GM23338 (cell line): ENCODE results near the gene RSU1. TPM values are rescaled to one million over a fixed set of nuclear protein-coding genes. Genes with fewer than 3 reads are reported as not detected.

ENCODE experiments used
- ATAC-seq: fragments of 200-7000 bp; cut with Tn5 transposase; 3 replicates; pipeline ENCODE4 v1.9.1; 2020
- DNase-seq: peaks from one replicate; pipeline ENCODE4 v3.0.0-alpha.2; 2015; ENCODE audit warnings: low spot score
- H2AFZ ChIP-seq: fragments of 200-600 bp; sonication (generic); 2 replicates; pipeline ENCODE4 v1.8.0; 2016; ENCODE audit warnings: antibody characterized with exemption, mild to moderate bottlenecking, moderate library complexity
- H3F3A ChIP-seq: fragments of 200-600 bp; sonication (generic); replicated peaks from 2 replicates; pipeline ENCODE4 v1.8.0; 2017; ENCODE audit warnings: antibody characterized with exemption, mixed run types, low read depth
- H3K27ac ChIP-seq: fragments of 200-600 bp; sonication (generic); 2 replicates; pipeline ENCODE4 v1.6.1; 2016; ENCODE audit warnings: low read depth
- H3K27me3 ChIP-seq: fragments of 200-600 bp; sonication (generic); 2 replicates; pipeline ENCODE4 v1.8.0; 2016; ENCODE audit warnings: mild to moderate bottlenecking, mixed run types, moderate library complexity; ENCODE audit not compliant: insufficient read depth
- H3K36me3 ChIP-seq: fragments of 200-600 bp; sonication (generic); 2 replicates; pipeline ENCODE4 v1.8.0; 2016; ENCODE audit warnings: mild to moderate bottlenecking; ENCODE audit not compliant: insufficient read depth
- H3K4me1 ChIP-seq: fragments of 200-600 bp; sonication (generic); 2 replicates; pipeline ENCODE4 v1.8.0; 2016; ENCODE audit warnings: mild to moderate bottlenecking, moderate library complexity; ENCODE audit not compliant: insufficient read depth
- H3K4me2 ChIP-seq: fragments of 200-600 bp; sonication (generic); 2 replicates; pipeline ENCODE4 v1.7.1; 2017; ENCODE audit warnings: mixed run types
- H3K4me3 ChIP-seq: fragments of 200-600 bp; sonication (generic); 2 replicates; pipeline ENCODE4 v1.6.1; 2016; ENCODE audit warnings: mixed run types
- H3K79me2 ChIP-seq: fragments of 200-600 bp; sonication (generic); replicated peaks from 2 replicates; pipeline ENCODE4 v1.8.0; 2017; ENCODE audit warnings: mild to moderate bottlenecking; ENCODE audit not compliant: insufficient read depth
- H3K9me2 ChIP-seq: fragments of 200-600 bp; sonication (generic); 2 replicates; pipeline ENCODE4 v1.8.0; 2017; ENCODE audit not compliant: insufficient read depth
- H4K20me1 ChIP-seq: fragments of 200-600 bp; sonication (generic); replicated peaks from 2 replicates; pipeline ENCODE4 v1.8.0; 2017; ENCODE audit warnings: mild to moderate bottlenecking; ENCODE audit not compliant: insufficient read depth
- H3K27ac Mint-ChIP-seq: 2 replicates; pipeline ENCODE4 v1.8.0; 2020; ENCODE audit warnings: inconsistent platforms, mild to moderate bottlenecking, moderate library complexity, mixed read lengths
- H3K27me3 Mint-ChIP-seq: 3 replicates; pipeline ENCODE4 v1.8.0; 2022; ENCODE audit warnings: low read depth, mild to moderate bottlenecking, moderate library complexity, mixed read lengths, inconsistent platforms; ENCODE audit not compliant: insufficient read depth, poor library complexity
- H3K36me3 Mint-ChIP-seq: 3 replicates; pipeline ENCODE4 v1.8.0; 2021; ENCODE audit warnings: low read depth, mild to moderate bottlenecking, inconsistent platforms, moderate library complexity, mixed read lengths
- H3K4me1 Mint-ChIP-seq: 3 replicates; pipeline ENCODE4 v1.8.0; 2020; ENCODE audit warnings: mild to moderate bottlenecking, inconsistent platforms, mixed read lengths
- H3K4me3 Mint-ChIP-seq: 3 replicates; pipeline ENCODE4 v1.8.0; 2021; ENCODE audit warnings: moderate library complexity, mild to moderate bottlenecking, inconsistent platforms, mixed read lengths
- H3K9me3 Mint-ChIP-seq: 3 replicates; pipeline ENCODE4 v1.8.0; 2020; ENCODE audit warnings: moderate library complexity, mild to moderate bottlenecking, inconsistent platforms, mixed read lengths
- EZH2 ChIP-seq: fragments of 200-600 bp; sonication (generic); IDR thresholded peaks from one replicate; pipeline ENCODE4 v1.8.0; 2017; ENCODE audit warnings: antibody characterized with exemption, mild to moderate bottlenecking, low read depth; ENCODE audit not compliant: unreplicated experiment
- JUNB ChIP-seq: IDR thresholded peaks from one replicate; pipeline ENCODE4 v1.6.1; 2016; ENCODE audit warnings: antibody characterized with exemption; ENCODE audit not compliant: unreplicated experiment
- POLR2AphosphoS5 ChIP-seq: IDR thresholded peaks from 2 replicates; pipeline ENCODE4 v1.6.1; 2016; ENCODE audit warnings: antibody characterized with exemption, low read depth
- polyA plus RNA-seq: library from polyadenylated mRNA; unstranded; fragments of >200 nt; fragmentation: Nextera tagmentation; extraction: Ambion mirVana; gene quantifications from 2 replicates; pipeline ENCODE4 v1.2.1, GENCODE V29; 2016
- total RNA-seq: library from RNA; depleted of rRNA; stranded (reverse); fragments of >200 nt; shearing (Covaris generic); gene quantifications from 2 replicates; pipeline ENCODE4 v1.2.3, GENCODE V29; 2014
- TF ChIP-seq, protein P1 (sequence below): fragments of 250-450 bp; sonication (Bioruptor Pico); IDR thresholded peaks from 2 replicates; pipeline ENCODE4 v1.5.0; 2020; ENCODE audit warnings: mild to moderate bottlenecking, moderate library complexity

RSU1 gene
- total and polyA plus RNA-seq, 2 experiments from 2014 or later = 62.7 to 96.2 TPM

GRCh38 chr10:16720812-16721211 is 96.4 kb downstream of the RSU1 start (continued):
- TF ChIP-seq, protein P1, sequence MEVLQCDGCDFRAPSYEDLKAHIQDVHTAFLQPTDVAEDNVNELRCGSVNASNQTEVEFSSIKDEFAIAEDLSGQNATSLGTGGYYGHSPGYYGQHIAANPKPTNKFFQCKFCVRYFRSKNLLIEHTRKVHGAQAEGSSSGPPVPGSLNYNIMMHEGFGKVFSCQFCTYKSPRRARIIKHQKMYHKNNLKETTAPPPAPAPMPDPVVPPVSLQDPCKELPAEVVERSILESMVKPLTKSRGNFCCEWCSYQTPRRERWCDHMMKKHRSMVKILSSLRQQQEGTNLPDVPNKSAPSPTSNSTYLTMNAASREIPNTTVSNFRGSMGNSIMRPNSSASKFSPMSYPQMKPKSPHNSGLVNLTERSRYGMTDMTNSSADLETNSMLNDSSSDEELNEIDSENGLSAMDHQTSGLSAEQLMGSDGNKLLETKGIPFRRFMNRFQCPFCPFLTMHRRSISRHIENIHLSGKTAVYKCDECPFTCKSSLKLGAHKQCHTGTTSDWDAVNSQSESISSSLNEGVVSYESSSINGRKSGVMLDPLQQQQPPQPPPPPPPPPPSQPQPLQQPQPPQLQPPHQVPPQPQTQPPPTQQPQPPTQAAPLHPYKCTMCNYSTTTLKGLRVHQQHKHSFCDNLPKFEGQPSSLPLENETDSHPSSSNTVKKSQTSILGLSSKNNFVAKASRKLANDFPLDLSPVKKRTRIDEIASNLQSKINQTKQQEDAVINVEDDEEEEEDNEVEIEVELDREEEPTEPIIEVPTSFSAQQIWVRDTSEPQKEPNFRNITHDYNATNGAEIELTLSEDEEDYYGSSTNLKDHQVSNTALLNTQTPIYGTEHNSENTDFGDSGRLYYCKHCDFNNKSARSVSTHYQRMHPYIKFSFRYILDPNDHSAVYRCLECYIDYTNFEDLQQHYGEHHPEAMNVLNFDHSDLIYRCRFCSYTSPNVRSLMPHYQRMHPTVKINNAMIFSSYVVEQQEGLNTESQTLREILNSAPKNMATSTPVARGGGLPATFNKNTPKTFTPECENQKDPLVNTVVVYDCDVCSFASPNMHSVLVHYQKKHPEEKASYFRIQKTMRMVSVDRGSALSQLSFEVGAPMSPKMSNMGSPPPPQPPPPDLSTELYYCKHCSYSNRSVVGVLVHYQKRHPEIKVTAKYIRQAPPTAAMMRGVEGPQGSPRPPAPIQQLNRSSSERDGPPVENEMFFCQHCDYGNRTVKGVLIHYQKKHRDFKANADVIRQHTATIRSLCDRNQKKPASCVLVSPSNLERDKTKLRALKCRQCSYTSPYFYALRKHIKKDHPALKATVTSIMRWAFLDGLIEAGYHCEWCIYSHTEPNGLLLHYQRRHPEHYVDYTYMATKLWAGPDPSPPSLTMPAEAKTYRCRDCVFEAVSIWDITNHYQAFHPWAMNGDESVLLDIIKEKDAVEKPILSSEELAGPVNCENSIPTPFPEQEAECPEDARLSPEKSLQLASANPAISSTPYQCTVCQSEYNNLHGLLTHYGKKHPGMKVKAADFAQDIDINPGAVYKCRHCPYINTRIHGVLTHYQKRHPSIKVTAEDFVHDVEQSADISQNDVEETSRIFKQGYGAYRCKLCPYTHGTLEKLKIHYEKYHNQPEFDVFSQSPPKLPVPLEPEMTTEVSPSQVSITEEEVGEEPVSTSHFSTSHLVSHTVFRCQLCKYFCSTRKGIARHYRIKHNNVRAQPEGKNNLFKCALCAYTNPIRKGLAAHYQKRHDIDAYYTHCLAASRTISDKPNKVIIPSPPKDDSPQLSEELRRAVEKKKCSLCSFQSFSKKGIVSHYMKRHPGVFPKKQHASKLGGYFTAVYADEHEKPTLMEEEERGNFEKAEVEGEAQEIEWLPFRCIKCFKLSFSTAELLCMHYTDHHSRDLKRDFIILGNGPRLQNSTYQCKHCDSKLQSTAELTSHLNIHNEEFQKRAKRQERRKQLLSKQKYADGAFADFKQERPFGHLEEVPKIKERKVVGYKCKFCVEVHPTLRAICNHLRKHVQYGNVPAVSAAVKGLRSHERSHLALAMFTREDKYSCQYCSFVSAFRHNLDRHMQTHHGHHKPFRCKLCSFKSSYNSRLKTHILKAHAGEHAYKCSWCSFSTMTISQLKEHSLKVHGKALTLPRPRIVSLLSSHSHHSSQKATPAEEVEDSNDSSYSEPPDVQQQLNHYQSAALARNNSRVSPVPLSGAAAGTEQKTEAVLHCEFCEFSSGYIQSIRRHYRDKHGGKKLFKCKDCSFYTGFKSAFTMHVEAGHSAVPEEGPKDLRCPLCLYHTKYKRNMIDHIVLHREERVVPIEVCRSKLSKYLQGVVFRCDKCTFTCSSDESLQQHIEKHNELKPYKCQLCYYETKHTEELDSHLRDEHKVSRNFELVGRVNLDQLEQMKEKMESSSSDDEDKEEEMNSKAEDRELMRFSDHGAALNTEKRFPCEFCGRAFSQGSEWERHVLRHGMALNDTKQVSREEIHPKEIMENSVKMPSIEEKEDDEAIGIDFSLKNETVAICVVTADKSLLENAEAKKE = no peak
- TF ChIP-seq POLR2AphosphoS5 = no peak

DNA sequence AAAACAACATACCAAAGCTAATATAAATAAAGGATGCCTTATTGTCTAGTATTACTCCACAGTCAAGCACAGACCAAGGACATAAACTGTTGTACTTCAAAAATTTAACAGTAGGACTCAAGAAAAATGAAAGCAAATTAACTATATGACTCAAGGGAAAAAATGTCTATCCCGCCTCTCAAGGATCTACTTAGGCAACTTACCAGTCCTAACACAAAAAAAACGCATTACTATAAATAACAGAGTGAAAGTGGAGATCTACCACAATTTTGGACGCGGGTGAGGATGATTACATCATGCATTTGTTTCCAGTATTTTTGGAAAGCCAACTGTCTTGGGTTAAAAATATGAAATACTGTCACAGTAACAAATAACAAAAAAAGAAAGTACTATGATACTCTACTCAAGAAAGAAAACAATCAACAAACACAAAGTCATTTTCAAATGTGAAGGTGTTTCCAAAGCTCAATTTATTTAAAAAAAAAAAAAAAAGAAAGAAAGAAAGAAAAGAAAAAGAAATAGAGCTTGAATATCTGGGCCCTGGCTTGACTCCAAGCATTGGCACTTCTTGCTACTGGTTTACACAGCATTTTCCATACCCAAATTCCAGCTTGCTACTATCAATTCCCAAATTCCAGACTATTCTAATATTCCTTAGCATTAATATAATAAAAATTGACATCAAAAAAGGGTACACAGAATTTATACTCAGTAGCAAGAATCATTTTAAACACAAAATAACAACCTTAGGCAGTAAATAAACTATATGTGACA is 99.4 kb downstream of the RSU1 start:
- H3K4me1 ChIP-seq = no peaks in the 10 kb centered on the region
- no peak overlapping the region for H3K27ac Mint-ChIP-seq
- H3K27ac ChIP-seq = no peak overlapping the region
- no peaks in the 10 kb centered on the region for H3K4me1 Mint-ChIP-seq
- H3K36me3 ChIP-seq = no peaks in the 10 kb centered on the region; the same call in 1 of the 2 replicates
- peaks cover 7% of the 10 kb centered on the region for H3K27me3 Mint-ChIP-seq
- H3K9me2 ChIP-seq = peaks cover 3% of the 10 kb centered on the region; the same call in 1 of the 2 replicates
- no peak overlapping the region for H2AFZ ChIP-seq
- H3K36me3 Mint-ChIP-seq = peaks cover 27% of the 10 kb centered on the region
- H4K20me1 ChIP-seq = peaks cover 4% of the 10 kb centered on the region; the same call in 1 of the 2 replicates
- peaks cover 19% of the 10 kb centered on the region for H3K9me3 Mint-ChIP-seq
- DNase-seq (no peak), ATAC-seq (no peak)
- H3K4me3 ChIP-seq = no peak overlapping the region
- H3K4me3 Mint-ChIP-seq = no peak overlapping the region
- no peak overlapping the region for H3K4me2 ChIP-seq
- no peaks in the 10 kb centered on the region for H3K79me2 ChIP-seq
- TF ChIP-seq EZH2 (no peak), JUNB (no peak)
- no peaks in the 10 kb centered on the region for H3K27me3 ChIP-seq
- no peaks in the 10 kb centered on the region for H3F3A ChIP-seq
